PC-3 (cell line): ENCODE results near the gene LRRC55. TPM values are rescaled to one million over a fixed set of nuclear protein-coding genes. Genes with fewer than 3 reads are reported as not detected.

ENCODE experiments used
- ATAC-seq: fragments of 200-7000 bp; cut with Tn5 transposase; 2 replicates; pipeline ENCODE4 v1.9.1; 2020; ENCODE audit warnings: mild to moderate bottlenecking, moderate library complexity
- BruUV-seq: library from RNA; stranded (reverse); fragments of 400-500 nt; replicated peaks from 2 replicates; lab custom pipeline; 2021; lab: Mats Ljungman, UMichigan
- CTCF ChIA-PET: fragments of 300-600 bp; sonication (Branson Sonifier 250); formaldehyde crosslinking; loops from one replicate; lab custom pipeline; 2022; ENCODE audit warnings: antibody characterized with exemption; lab: Charles Lee
- POLR2A ChIA-PET: fragments of 300-600 bp; sonication (Branson Sonifier 250); formaldehyde crosslinking; loops from one replicate; lab custom pipeline; 2022; ENCODE audit warnings: antibody characterized with exemption; ENCODE audit not compliant: unreplicated experiment; lab: Charles Lee
- DNase-seq: peaks from one replicate; pipeline ENCODE4 v3.0.0-alpha.2; 2015
- H2AFZ ChIP-seq: fragments of 300-600 bp; sonication (generic); 2 replicates; pipeline ENCODE4 v1.6.0; 2016; ENCODE audit warnings: antibody characterized with exemption, low read length
- H3F3A ChIP-seq: fragments of 300-600 bp; sonication (generic); one replicate; pipeline ENCODE4 v1.6.0; 2017; ENCODE audit warnings: antibody characterized with exemption, low read length, control low read depth, mild to moderate bottlenecking; ENCODE audit not compliant: unreplicated experiment
- H3K27ac ChIP-seq: fragments of 300-600 bp; sonication (generic); 2 replicates; pipeline ENCODE4 v1.5.1; 2016; ENCODE audit warnings: mild to moderate bottlenecking, low read length
- H3K27me3 ChIP-seq: fragments of 300-600 bp; sonication (generic); 2 replicates; pipeline ENCODE4 v1.6.1; 2016; ENCODE audit warnings: low read length, mixed read lengths
- H3K36me3 ChIP-seq: fragments of 300-600 bp; sonication (generic); 2 replicates; pipeline ENCODE4 v1.6.1; 2016; ENCODE audit warnings: low read depth, mixed run types, low read length, mixed read lengths
- H3K4me1 ChIP-seq: fragments of 300-600 bp; sonication (generic); 2 replicates; pipeline ENCODE4 v1.5.1; 2016; ENCODE audit warnings: low read length; ENCODE audit not compliant: insufficient read depth
- H3K4me2 ChIP-seq: fragments of 300-600 bp; sonication (generic); 2 replicates; pipeline ENCODE4 v1.6.0; 2016; ENCODE audit warnings: low read length
- H3K4me3 ChIP-seq: fragments of 300-600 bp; sonication (generic); 2 replicates; pipeline ENCODE4 v1.5.1; 2016; ENCODE audit warnings: mild to moderate bottlenecking, low read length, mixed read lengths
- H3K79me2 ChIP-seq: fragments of 300-600 bp; sonication (generic); 2 replicates; pipeline ENCODE4 v1.6.1; 2017; ENCODE audit warnings: low read length, mixed read lengths
- H3K9ac ChIP-seq: fragments of 300-600 bp; sonication (generic); 2 replicates; pipeline ENCODE4 v1.6.0; 2016; ENCODE audit warnings: mild to moderate bottlenecking, low read length
- H3K9me2 ChIP-seq: fragments of 300-600 bp; sonication (generic); replicated peaks from 2 replicates; pipeline ENCODE4 v1.6.1; 2016; ENCODE audit warnings: mixed run types, low read length, mixed read lengths
- H3K9me3 ChIP-seq: fragments of 300-600 bp; sonication (generic); 2 replicates; pipeline ENCODE4 v1.6.1; 2016; ENCODE audit warnings: low read length, mixed read lengths
- H4K20me1 ChIP-seq: fragments of 300-600 bp; sonication (generic); 2 replicates; pipeline ENCODE4 v1.6.1; 2016; ENCODE audit warnings: low read length, mixed read lengths
- CTCF ChIP-seq: fragments of 300-600 bp; sonication (generic); conservative IDR thresholded peaks from 2 replicates; pipeline ENCODE4 v1.5.1; 2017; ENCODE audit warnings: antibody characterized with exemption, low read depth, mild to moderate bottlenecking, low read length
- EZH2 ChIP-seq: fragments of 300-600 bp; sonication (generic); IDR thresholded peaks from one replicate; pipeline ENCODE4 v1.6.1; 2017; ENCODE audit warnings: antibody characterized with exemption, mild to moderate bottlenecking, low read length; ENCODE audit not compliant: unreplicated experiment
- EZH2phosphoT487 ChIP-seq: fragments of 300-600 bp; sonication (generic); IDR thresholded peaks from 2 replicates; pipeline ENCODE4 v1.6.1; 2018; ENCODE audit warnings: mild to moderate bottlenecking, antibody characterized with exemption, low read length, borderline replicate concordance
- intact Hi-C: fragments of 100-400 bp; cut with micrococcal nuclease; formaldehyde crosslinking; loops from 2 replicates; pipeline ENCODE4 v1.9.0; 2023
- total RNA-seq: library from RNA; depleted of rRNA; stranded (reverse); fragments of >200 nt; gene quantifications from 2 replicates; pipeline ENCODE4 v1.2.3, GENCODE V29; 2014

The LRRC55 gene
- total RNA-seq, 1 experiment from 2014 or later, result not detected

DNA sequence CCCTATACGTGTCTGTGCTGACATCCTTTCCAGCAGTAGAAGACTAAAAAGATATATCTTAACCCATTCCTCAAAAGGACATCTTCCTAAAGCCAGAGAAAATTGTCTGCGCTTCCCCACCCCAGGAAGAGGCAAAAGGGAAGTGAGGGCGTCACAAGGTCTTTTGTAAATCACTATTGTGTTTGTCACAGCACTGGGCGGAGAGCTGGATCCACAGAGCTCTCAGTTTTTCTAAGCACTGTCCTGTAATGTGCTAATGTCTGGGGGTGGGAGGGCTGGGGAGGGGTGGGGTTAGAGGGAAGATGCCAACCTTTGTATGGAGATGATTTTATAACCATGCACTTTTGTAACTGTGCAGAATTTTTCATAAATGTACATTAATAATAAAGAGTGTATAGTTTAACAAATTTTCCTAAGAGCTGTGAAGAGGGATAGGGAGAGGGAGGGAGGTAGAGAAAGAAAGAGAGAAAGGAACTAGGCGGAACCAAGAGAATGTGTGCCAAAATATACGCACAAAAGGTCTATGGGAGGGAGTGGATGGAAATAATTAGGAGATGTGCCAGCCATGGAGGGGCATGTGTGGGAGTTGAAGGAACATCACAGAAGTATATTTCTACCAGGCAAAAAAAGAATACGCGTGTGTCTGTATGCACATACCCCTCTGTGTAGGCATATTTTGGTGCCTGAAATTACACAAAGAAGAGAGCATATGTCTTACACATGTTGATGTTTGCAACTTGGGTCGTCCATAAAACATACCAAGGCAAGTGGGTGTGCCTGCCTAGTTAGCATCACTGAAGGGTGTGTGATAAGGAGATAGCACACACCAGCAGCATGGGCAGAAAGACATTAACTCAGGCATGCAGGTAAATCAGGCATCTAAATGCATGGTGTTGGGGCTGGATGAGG lies 9.8 kb downstream of the LRRC55 start:
- H3K9me2 ChIP-seq, result no peaks in the 10 kb centered on the region
- no peak overlapping the region for H3K4me3 ChIP-seq
- H4K20me1 ChIP-seq, result no peaks in the 10 kb centered on the region
- H3K79me2 ChIP-seq, result no peaks in the 10 kb centered on the region
- no peak for TF ChIP-seq EZH2phosphoT487
- no peak for TF ChIP-seq EZH2
- no peak for TF ChIP-seq CTCF
- DNase-seq (no peak), ATAC-seq (no peak)
- no peak overlapping the region for H3K27ac ChIP-seq
- no peak overlapping the region for H3K9ac ChIP-seq
- ChIA-PET POLR2A (no interaction called here), CTCF (no interaction called here)
- BruUV-seq, result no TSS peak
- no peaks in the 10 kb centered on the region for H3F3A ChIP-seq
- H3K9me3 ChIP-seq, result no peaks in the 10 kb centered on the region
- no peaks in the 10 kb centered on the region for H3K36me3 ChIP-seq
- no peak overlapping the region for H3K4me2 ChIP-seq
- intact Hi-C loops, result no loop called here
- H3K4me1 ChIP-seq, result no peaks in the 10 kb centered on the region
- H2AFZ ChIP-seq, result no peak overlapping the region
- peaks cover 54% of the 10 kb centered on the region for H3K27me3 ChIP-seq

GRCh38 chr11:57192316-57192715 lies 10.6 kb downstream of the LRRC55 start:
- no peaks in the 10 kb centered on the region for H3F3A ChIP-seq
- H3K9ac ChIP-seq, result no peak overlapping the region
- no peak overlapping the region for H3K4me3 ChIP-seq
- no peaks in the 10 kb centered on the region for H3K36me3 ChIP-seq
- no peak overlapping the region for H3K27ac ChIP-seq
- no peaks in the 10 kb centered on the region for H3K79me2 ChIP-seq
- H4K20me1 ChIP-seq, result no peaks in the 10 kb centered on the region
- intact Hi-C loops, result no loop called here
- H3K4me1 ChIP-seq, result no peaks in the 10 kb centered on the region
- no peaks in the 10 kb centered on the region for H3K9me3 ChIP-seq
- POLR2A ChIA-PET, result no interaction called here
- CTCF ChIA-PET, result no interaction called here
- no peak overlapping the region for H2AFZ ChIP-seq
- BruUV-seq, result no TSS peak
- no peak overlapping the region for H3K4me2 ChIP-seq
- H3K27me3 ChIP-seq, result peaks cover 62% of the 10 kb centered on the region
- H3K9me2 ChIP-seq, result no peaks in the 10 kb centered on the region
- TF ChIP-seq EZH2 (no peak), CTCF (no peak), EZH2phosphoT487 (no peak)
- DNase-seq (no peak), ATAC-seq (no peak)

GRCh38 chr11:57196596-57196995 lies 14.8 kb downstream of the LRRC55 start:
- no peak overlapping the region for H3K4me2 ChIP-seq
- no peaks in the 10 kb centered on the region for H3F3A ChIP-seq
- no peak for TF ChIP-seq CTCF
- no peak for TF ChIP-seq EZH2phosphoT487
- TF ChIP-seq EZH2, result no peak
- H3K9ac ChIP-seq, result no peak overlapping the region
- H3K9me2 ChIP-seq, result no peaks in the 10 kb centered on the region
- no peaks in the 10 kb centered on the region for H3K36me3 ChIP-seq
- intact Hi-C loops, result no loop called here
- no peak overlapping the region for H3K4me3 ChIP-seq
- H2AFZ ChIP-seq, result no peak overlapping the region
- ATAC-seq (no peak), DNase-seq (no peak)
- no TSS peak for BruUV-seq
- H3K79me2 ChIP-seq, result no peaks in the 10 kb centered on the region
- no peaks in the 10 kb centered on the region for H3K4me1 ChIP-seq
- no peaks in the 10 kb centered on the region for H4K20me1 ChIP-seq
- peaks cover 64% of the 10 kb centered on the region for H3K27me3 ChIP-seq
- POLR2A ChIA-PET, result no interaction called here
- H3K27ac ChIP-seq, result no peak overlapping the region
- no peaks in the 10 kb centered on the region for H3K9me3 ChIP-seq
- CTCF ChIA-PET, result no interaction called here
